HG03520 (cell line): ENCODE results near the gene ACER3.
"Not testable (repeated sequence)": the region's sequence is repeated elsewhere in the genome, so short reads cannot be mapped to it uniquely, and the experiment has no call there.

Experiments used
- ATAC-seq: cut with Tn5 transposase; IDR thresholded peaks from one replicate; pipeline ENCODE4 v1.9.1; 2021; ENCODE audit warnings: mild to moderate bottlenecking, moderate library complexity; ENCODE audit not compliant: unreplicated experiment

ACER3 gene

GRCh38 chr11:76987203-76987602, 126.5 kb downstream of the ACER3 start:
- no peak for ATAC-seq

- ATAC-seq: no peak
Measured at GRCh38 chr11:76990628-76991027, 129.9 kb downstream of the ACER3 start.

GRCh38 chr11:76995081-76995576, 134.4 kb downstream of the ACER3 start:
- no peak for ATAC-seq

- ATAC-seq: no peak
Measured at GRCh38 chr11:76997512-76997911, 136.8 kb downstream of the ACER3 start.

- no peak for ATAC-seq
Measured at GRCh38 chr11:76999597-76999996, 138.9 kb downstream of the ACER3 start.

- no peak for ATAC-seq
Measured at GRCh38 chr11:77001613-77002012, 140.9 kb downstream of the ACER3 start.

GRCh38 chr11:77002776-77003175, 142.1 kb downstream of the ACER3 start:
- no peak for ATAC-seq

- no peak for ATAC-seq
Measured at GRCh38 chr11:77003963-77004362, 143.2 kb downstream of the ACER3 start.

- ATAC-seq: no peak
Measured at GRCh38 chr11:77009533-77010160, 148.9 kb downstream of the ACER3 start.

GRCh38 chr11:77014669-77015068, 154.0 kb downstream of the ACER3 start:
- ATAC-seq: no peak

GRCh38 chr11:77018396-77018924, 157.7 kb downstream of the ACER3 start:
- not testable (repeated sequence) for ATAC-seq

- no peak for ATAC-seq
Measured at GRCh38 chr11:77019976-77020595, 159.4 kb downstream of the ACER3 start.

GRCh38 chr11:77020734-77021133, 160.0 kb downstream of the ACER3 start:
- ATAC-seq: no peak

- no peak for ATAC-seq
Measured at GRCh38 chr11:77024745-77025144, 164.0 kb downstream of the ACER3 start.

- no peak for ATAC-seq
Measured at GRCh38 chr11:77026221-77026620, 165.5 kb downstream of the ACER3 start.

GRCh38 chr11:77026743-77027142, 166.0 kb downstream of the ACER3 start:
- ATAC-seq: no peak

- no peak for ATAC-seq
Measured at GRCh38 chr11:77027275-77027674, 166.6 kb downstream of the ACER3 start.

GRCh38 chr11:77029829-77030228, 169.1 kb downstream of the ACER3 start:
- no peak for ATAC-seq

GRCh38 chr11:77030834-77031414, 170.2 kb downstream of the ACER3 start:
- no peak for ATAC-seq

- no peak for ATAC-seq
Measured at GRCh38 chr11:77031599-77031998, 170.9 kb downstream of the ACER3 start.

- no peak for ATAC-seq
Measured at GRCh38 chr11:77035039-77035438, 174.3 kb downstream of the ACER3 start.

GRCh38 chr11:77035580-77035979, 174.9 kb downstream of the ACER3 start:
- ATAC-seq: no peak
